ENCODE results near the gene FNDC3B. TPM values are rescaled to one million over a fixed set of nuclear protein-coding genes. Genes with fewer than 3 reads are reported as not detected.

Gene FNDC3B
- total RNA-seq, 1 donor = 139 TPM

- no peak for TF ChIP-seq CTCF (IDR thresholded peaks at IDR 0.05; ENCODE audit: insufficient read depth, low read length)
- H3K4me3 ChIP-seq (ENCODE audit: low read depth, low read length) = no peak overlapping the region
- DNase-seq (ENCODE audit: low read depth) = no peak
Observed at GRCh38 chr3:172375206-172375850, 335.9 kb downstream of the FNDC3B start.

- H3K4me3 ChIP-seq (ENCODE audit: low read depth, low read length) = no peak overlapping the region
- no peak for DNase-seq (ENCODE audit: low read depth)
- no peak for TF ChIP-seq CTCF (IDR thresholded peaks at IDR 0.05; ENCODE audit: insufficient read depth, low read length)
Observed at GRCh38 chr3:172376402-172376801, 337.0 kb downstream of the FNDC3B start.

- H3K4me3 ChIP-seq (ENCODE audit: low read depth, low read length) = no peak overlapping the region
- TF ChIP-seq CTCF (IDR thresholded peaks at IDR 0.05; ENCODE audit: insufficient read depth, low read length) = no peak
- DNase-seq (ENCODE audit: low read depth) = no peak
Observed at GRCh38 chr3:172376881-172377280, 337.5 kb downstream of the FNDC3B start.

GRCh38 chr3:172378439-172378838 lies 339.1 kb downstream of the FNDC3B start:
- H3K4me3 ChIP-seq (ENCODE audit: low read depth, low read length) = no peak overlapping the region
- DNase-seq (ENCODE audit: low read depth) = no peak
- no peak for TF ChIP-seq CTCF (IDR thresholded peaks at IDR 0.05; ENCODE audit: insufficient read depth, low read length)

- H3K4me3 ChIP-seq (ENCODE audit: low read depth, low read length) = no peak overlapping the region
- no peak for TF ChIP-seq CTCF (IDR thresholded peaks at IDR 0.05; ENCODE audit: insufficient read depth, low read length)
- no peak for DNase-seq (ENCODE audit: low read depth)
Observed at GRCh38 chr3:172379372-172379771, 340.0 kb downstream of the FNDC3B start.

GRCh38 chr3:172380632-172381031 lies 341.3 kb downstream of the FNDC3B start:
- DNase-seq (ENCODE audit: low read depth) = no peak
- H3K4me3 ChIP-seq (ENCODE audit: low read depth, low read length) = no peak overlapping the region
- TF ChIP-seq CTCF (IDR thresholded peaks at IDR 0.05; ENCODE audit: insufficient read depth, low read length) = no peak

GRCh38 chr3:172383306-172383796 lies 344.0 kb downstream of the FNDC3B start:
- H3K4me3 ChIP-seq (ENCODE audit: low read depth, low read length) = no peak overlapping the region
- no peak for TF ChIP-seq CTCF (IDR thresholded peaks at IDR 0.05; ENCODE audit: insufficient read depth, low read length)
- DNase-seq (ENCODE audit: low read depth) = no peak

All from fibroblast of the aortic adventitia (primary cell).